Testis (tissue), 3 donors: ENCODE measurements around the gene PTPRA. TPM values are rescaled to one million over a fixed set of nuclear protein-coding genes. Genes with fewer than 3 reads are reported as not detected.
"Not testable (repeated sequence)": the region's sequence is repeated elsewhere in the genome, so short reads cannot be mapped to it uniquely, and the experiment has no call there.

Source experiments
- DNase-seq: peaks from one replicate; pipeline ENCODE4 v3.0.0-alpha.2; 2019
- H3K27ac ChIP-seq, 2 donors: fragments of 200-600 bp; sonication (generic); one replicate each; pipeline ENCODE4 v1.5.1; 2019
- H3K27me3 ChIP-seq: fragments of 200-600 bp; sonication (generic); one replicate; pipeline ENCODE4 v1.5.1; 2019
- H3K36me3 ChIP-seq: fragments of 200-600 bp; sonication (generic); one replicate; pipeline ENCODE4 v1.5.1; 2017; ENCODE audit warnings: low read depth; ENCODE audit errors: missing control alignments
- H3K4me1 ChIP-seq: fragments of 200-600 bp; sonication (generic); one replicate; pipeline ENCODE4 v1.5.1; 2019
- H3K4me3 ChIP-seq, 2 donors: fragments of 200-600 bp; sonication (generic); one replicate each; pipeline ENCODE4 v1.5.1; 2017 to 2019
- H3K9me3 ChIP-seq: fragments of 200-600 bp; sonication (generic); one replicate; pipeline ENCODE4 v1.5.1; 2017
- POLR2A ChIP-seq: fragments of 450-650 bp; IDR thresholded peaks from one replicate; pipeline ENCODE4 v1.6.1; 2017; ENCODE audit warnings: antibody characterized with exemption, mild to moderate bottlenecking, moderate library complexity
- WGBS, 2 donors: methylation state at CpG; one replicate each; pipeline ENCODE4 v1.1.5; 2018; 5-methylcytosine and 5-hydroxymethylcytosine counted together
- intact Hi-C: fragments of 100-400 bp; cut with DNase I; formaldehyde crosslinking; loops from one replicate; pipeline ENCODE4 v1.15.1; 2023; ENCODE audit warnings: low total_unique reads
- polyA plus RNA-seq: library from polyadenylated mRNA; stranded (reverse); fragments of 350-450 nt; fragmentation: Illumina TruSeq; extraction: RNeasy Lipid Tissue Mini Kit (QIAGEN cat#74804); gene quantifications from one replicate; pipeline ENCODE4 v1.2.3, GENCODE V29; 2014; ENCODE audit warnings: low read depth, low replicate concordance; ENCODE audit not compliant: insufficient read depth
- total RNA-seq, 2 donors: library from RNA; depleted of rRNA; stranded (reverse); fragments of >200 nt; gene quantifications; one replicate each; pipeline ENCODE4 v1.2.3, GENCODE V29; 2016
- TF ChIP-seq, protein P1 (sequence below), 3 experiments: fragments of 450-650 bp in 2 of 3; fragments of 200-600 bp in 1 of 3; sonication (generic) in 1 of 3; IDR thresholded peaks; one replicate each; pipeline ENCODE4 v1.5.1; 2016 to 2019; ENCODE audit warnings: antibody characterized with exemption in 3 of 3, mild to moderate bottlenecking in 2 of 3, moderate library complexity in 1 of 3

Gene PTPRA
- total and polyA plus RNA-seq, 3 donors from 2014 or later = 52.0 to 83.8 (median 68.9) TPM

DNA sequence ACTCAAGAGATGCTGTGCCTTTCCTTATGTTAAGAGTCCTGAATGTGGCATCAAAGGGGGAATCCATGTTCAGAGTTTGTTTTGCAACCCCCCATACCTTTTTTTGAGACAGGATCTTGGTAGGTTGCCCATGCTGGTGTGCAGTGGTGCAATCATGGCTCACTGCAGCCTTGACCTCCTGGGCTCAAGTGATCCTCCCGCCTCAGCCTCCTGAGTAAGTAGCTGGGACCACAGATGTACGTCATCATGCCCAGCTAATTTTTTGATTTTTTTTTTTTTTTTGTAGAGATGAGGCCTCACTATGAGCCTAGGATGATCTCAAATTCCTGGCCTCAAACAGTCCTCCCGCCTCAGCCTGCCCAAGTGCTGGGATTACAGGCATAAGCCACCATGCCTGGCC, 16.5 kb downstream of the PTPRA start:
- Histone ChIP-seq H3K4me1 (no peaks in the 10 kb centered on the region), H3K4me3 (no peak overlapping the region), H3K9me3 (no peaks in the 10 kb centered on the region), H3K27ac (no peak overlapping the region), H3K36me3 (no peaks in the 10 kb centered on the region), H3K27me3 (no peaks in the 10 kb centered on the region)
- TF ChIP-seq POLR2A = no peak
- TF ChIP-seq, protein P1, sequence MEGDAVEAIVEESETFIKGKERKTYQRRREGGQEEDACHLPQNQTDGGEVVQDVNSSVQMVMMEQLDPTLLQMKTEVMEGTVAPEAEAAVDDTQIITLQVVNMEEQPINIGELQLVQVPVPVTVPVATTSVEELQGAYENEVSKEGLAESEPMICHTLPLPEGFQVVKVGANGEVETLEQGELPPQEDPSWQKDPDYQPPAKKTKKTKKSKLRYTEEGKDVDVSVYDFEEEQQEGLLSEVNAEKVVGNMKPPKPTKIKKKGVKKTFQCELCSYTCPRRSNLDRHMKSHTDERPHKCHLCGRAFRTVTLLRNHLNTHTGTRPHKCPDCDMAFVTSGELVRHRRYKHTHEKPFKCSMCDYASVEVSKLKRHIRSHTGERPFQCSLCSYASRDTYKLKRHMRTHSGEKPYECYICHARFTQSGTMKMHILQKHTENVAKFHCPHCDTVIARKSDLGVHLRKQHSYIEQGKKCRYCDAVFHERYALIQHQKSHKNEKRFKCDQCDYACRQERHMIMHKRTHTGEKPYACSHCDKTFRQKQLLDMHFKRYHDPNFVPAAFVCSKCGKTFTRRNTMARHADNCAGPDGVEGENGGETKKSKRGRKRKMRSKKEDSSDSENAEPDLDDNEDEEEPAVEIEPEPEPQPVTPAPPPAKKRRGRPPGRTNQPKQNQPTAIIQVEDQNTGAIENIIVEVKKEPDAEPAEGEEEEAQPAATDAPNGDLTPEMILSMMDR (IDR thresholded peaks at IDR 0.05) = no peak
- DNase-seq = no peak
- 83 to 91% methylated on average over 3 of the region's 3 CpGs for WGBS, 2 donors
- intact Hi-C loops = no loop called here

- 51 to 56% methylated on average over 2 of the region's 2 CpGs for WGBS, 2 donors
- Histone ChIP-seq H3K36me3 (no peaks in the 10 kb centered on the region), H3K27ac (no peak overlapping the region), H3K4me1 (no peaks in the 10 kb centered on the region), H3K27me3 (no peaks in the 10 kb centered on the region), H3K9me3 (no peaks in the 10 kb centered on the region), H3K4me3 (no peak overlapping the region)
- no peak for DNase-seq
- TF ChIP-seq, protein P1 (IDR thresholded peaks at IDR 0.05) = no peak
- no peak for TF ChIP-seq POLR2A
- intact Hi-C loops = no loop called here
These were observed 17.5 kb downstream of the PTPRA start for GRCh38 chr20:2890742-2891141.

DNA sequence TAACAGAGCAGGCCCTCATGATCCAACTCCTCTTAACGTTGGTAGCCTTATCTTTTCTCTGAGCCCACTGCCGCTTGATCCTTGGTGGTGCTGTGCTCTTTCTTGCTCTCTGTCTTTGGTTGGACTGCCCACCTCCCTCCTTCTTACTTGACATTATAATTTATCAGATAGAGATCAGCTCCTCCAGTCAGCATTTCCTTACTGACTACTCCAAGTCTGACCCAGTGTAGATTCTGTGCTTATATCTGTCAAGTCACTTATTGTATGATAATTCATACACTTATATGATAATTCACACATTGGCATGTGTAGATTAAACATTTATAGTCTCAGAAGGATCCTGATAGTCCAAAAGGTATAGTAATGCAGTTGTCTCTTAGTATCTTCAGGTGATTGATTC, 18.1 kb downstream of the PTPRA start:
- intact Hi-C loops = no loop called here
- H3K36me3 ChIP-seq = no peaks in the 10 kb centered on the region
- no peak for TF ChIP-seq POLR2A
- TF ChIP-seq, protein P1 (IDR thresholded peaks at IDR 0.05) = no peak
- WGBS, 2 donors = 75 to 76% methylated on average over 2 of the region's 2 CpGs
- H3K4me1 ChIP-seq = no peaks in the 10 kb centered on the region
- no peaks in the 10 kb centered on the region for H3K9me3 ChIP-seq
- no peak overlapping the region for H3K4me3 ChIP-seq
- DNase-seq = no peak
- H3K27me3 ChIP-seq = no peaks in the 10 kb centered on the region
- H3K27ac ChIP-seq = no peak overlapping the region

GRCh38 chr20:2892376-2892775, 19.1 kb downstream of the PTPRA start:
- TF ChIP-seq, protein P1 (IDR thresholded peaks at IDR 0.05) = no peak
- no peak for TF ChIP-seq POLR2A
- H3K36me3 ChIP-seq = no peaks in the 10 kb centered on the region
- intact Hi-C loops = no loop called here
- H3K27me3 ChIP-seq = no peaks in the 10 kb centered on the region
- no peaks in the 10 kb centered on the region for H3K9me3 ChIP-seq
- WGBS, 2 donors = 94 to 96% methylated on average over 3 of the region's 3 CpGs
- no peak overlapping the region for H3K27ac ChIP-seq
- DNase-seq = no peak
- H3K4me3 ChIP-seq = no peak overlapping the region
- no peaks in the 10 kb centered on the region for H3K4me1 ChIP-seq

- Histone ChIP-seq H3K4me3 (no peak overlapping the region), H3K27me3 (no peaks in the 10 kb centered on the region), H3K4me1 (no peaks in the 10 kb centered on the region), H3K36me3 (no peaks in the 10 kb centered on the region), H3K9me3 (no peaks in the 10 kb centered on the region), H3K27ac (no peak overlapping the region)
- TF ChIP-seq, protein P1 (IDR thresholded peaks at IDR 0.05) = no peak
- WGBS, 2 donors = 80 to 89% methylated on average over 2 of the region's 2 CpGs
- intact Hi-C loops = no loop called here
- DNase-seq = no peak
These were observed 20.9 kb downstream of the PTPRA start for GRCh38 chr20:2894221-2894620.

DNA sequence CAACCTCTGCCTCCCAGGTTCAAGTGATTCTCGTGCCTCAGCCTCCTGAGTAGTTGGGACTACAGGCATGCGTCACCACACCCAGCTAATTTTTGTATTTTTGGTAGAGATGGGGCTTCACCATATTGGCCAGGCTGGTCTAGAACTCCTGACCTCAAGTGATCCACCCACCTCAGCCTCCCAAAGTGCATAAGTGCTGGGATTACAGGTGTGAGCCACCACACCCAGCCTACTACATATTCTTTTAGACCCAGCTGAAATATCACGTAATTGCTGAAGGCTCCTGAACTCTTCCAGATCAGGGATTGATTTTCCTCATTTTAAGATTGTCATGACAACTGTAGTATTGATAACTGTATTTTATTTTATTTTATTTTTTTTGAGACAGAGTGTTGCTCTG, 21.9 kb downstream of the PTPRA start:
- 92 to 97% methylated on average over 3 of the region's 3 CpGs for WGBS, 2 donors
- intact Hi-C loops = not testable (repeated sequence)

More for the DNA sequence above, 21.9 kb downstream of the PTPRA start:
- not testable (repeated sequence) for H3K36me3 ChIP-seq, H3K9me3 ChIP-seq, DNase-seq, H3K27ac ChIP-seq, H3K4me1 ChIP-seq, H3K4me3 ChIP-seq, H3K27me3 ChIP-seq
